Astrocyte (in vitro differentiated cells and primary cell): Measurements from ENCODE around the gene ARFIP1. TPM values are rescaled to one million over a fixed set of nuclear protein-coding genes. Genes with fewer than 3 reads are reported as not detected.

Experiments used
- DNase-seq: peaks from one replicate; pipeline ENCODE4 v3.0.0-alpha.2; 2010; ENCODE audit warnings: low read depth
- FAIRE-seq: peaks from 2 replicates; lab custom pipeline; 2011; peaks lifted over from hg19 to GRCh38; lab: Jason Lieb, UNC
- H2AFZ ChIP-seq: 2 replicates; pipeline ENCODE4 v1.6.0; 2012; ENCODE audit warnings: low read depth, low read length, inconsistent platforms
- H3K27ac ChIP-seq: 2 replicates; pipeline ENCODE4 v1.5.1; 2011; ENCODE audit warnings: low read depth, low read length, inconsistent platforms
- H3K27me3 ChIP-seq: 2 replicates; pipeline ENCODE4 v1.6.0; 2011; ENCODE audit warnings: low read length, inconsistent platforms; ENCODE audit not compliant: insufficient read depth
- H3K36me3 ChIP-seq: 2 replicates; pipeline ENCODE4 v1.5.1; 2011; ENCODE audit warnings: low read length, inconsistent platforms; ENCODE audit not compliant: insufficient read depth
- H3K4me1 ChIP-seq: 2 replicates; pipeline ENCODE4 v1.5.1; 2011; ENCODE audit warnings: low read length, inconsistent platforms; ENCODE audit not compliant: insufficient read depth
- H3K4me2 ChIP-seq: 2 replicates; pipeline ENCODE4 v1.6.0; 2012; ENCODE audit warnings: low read length, inconsistent platforms
- H3K4me3 ChIP-seq: 2 replicates; pipeline ENCODE4 v1.5.1; 2011; ENCODE audit warnings: low read depth, mild to moderate bottlenecking, low read length, inconsistent platforms; ENCODE audit not compliant: insufficient read depth
- H3K79me2 ChIP-seq: 2 replicates; pipeline ENCODE4 v1.6.0; 2012; ENCODE audit warnings: mild to moderate bottlenecking, low read length, inconsistent platforms; ENCODE audit not compliant: insufficient read depth
- H3K9ac ChIP-seq: 2 replicates; pipeline ENCODE4 v1.6.0; 2012; ENCODE audit warnings: mild to moderate bottlenecking, low read length, inconsistent platforms
- H3K9me3 ChIP-seq: 2 replicates; pipeline ENCODE4 v1.5.1; 2012; ENCODE audit warnings: low read depth, mild to moderate bottlenecking, low read length, inconsistent platforms; ENCODE audit not compliant: insufficient read depth
- H4K20me1 ChIP-seq: 2 replicates; pipeline ENCODE4 v1.6.0; 2012; ENCODE audit warnings: low read length, inconsistent platforms; ENCODE audit not compliant: insufficient read depth
- H3K27ac Mint-ChIP-seq: one replicate; pipeline ENCODE4 v1.8.0; 2021; ENCODE audit warnings: mild to moderate bottlenecking, mixed read lengths; ENCODE audit not compliant: unreplicated experiment
- H3K27me3 Mint-ChIP-seq: one replicate; pipeline ENCODE4 v1.8.0; 2021; ENCODE audit warnings: low read depth, mixed read lengths; ENCODE audit not compliant: unreplicated experiment
- H3K36me3 Mint-ChIP-seq: one replicate; pipeline ENCODE4 v1.8.0; 2021; ENCODE audit warnings: low read depth, mixed read lengths; ENCODE audit not compliant: unreplicated experiment
- H3K4me1 Mint-ChIP-seq: one replicate; pipeline ENCODE4 v1.8.0; 2021; ENCODE audit warnings: low read depth, mixed read lengths; ENCODE audit not compliant: unreplicated experiment
- H3K4me3 Mint-ChIP-seq: one replicate; pipeline ENCODE4 v1.8.0; 2021; ENCODE audit warnings: mild to moderate bottlenecking, moderate library complexity, mixed read lengths; ENCODE audit not compliant: unreplicated experiment
- H3K9me3 Mint-ChIP-seq: one replicate; pipeline ENCODE4 v1.8.0; 2021; ENCODE audit warnings: mild to moderate bottlenecking, mixed read lengths; ENCODE audit not compliant: unreplicated experiment
- EZH2 ChIP-seq: IDR thresholded peaks from 2 replicates; pipeline ENCODE4 v1.6.1; 2012; ENCODE audit warnings: mild to moderate bottlenecking, low read length, inconsistent platforms; ENCODE audit not compliant: insufficient read depth
- total RNA-seq: library from RNA; stranded (reverse); gene quantifications from 2 replicates; pipeline ENCODE4 v1.2.1, GENCODE V29; 2021
- TF ChIP-seq, protein P1 (sequence below): IDR thresholded peaks from 2 replicates; pipeline ENCODE4 v1.5.1; 2011; ENCODE audit warnings: low read depth, mild to moderate bottlenecking, inconsistent platforms, low read length, moderate library complexity; ENCODE audit not compliant: insufficient read depth

Gene ARFIP1
- total RNA-seq, 1 donor from 2014 or later: 30.7 TPM

- peaks cover 25% of the 10 kb centered on the region for H3K27me3 ChIP-seq
- FAIRE-seq: no peak
- H3K9ac ChIP-seq: no peak overlapping the region
- no peaks in the 10 kb centered on the region for H3K36me3 ChIP-seq
- Mint-ChIP-seq H3K27ac (no peak overlapping the region), H3K27me3 (peaks cover 21% of the 10 kb centered on the region), H3K9me3 (peaks cover 2% of the 10 kb centered on the region), H3K4me3 (no peak overlapping the region), H3K4me1 (peaks cover 8% of the 10 kb centered on the region), H3K36me3 (peaks cover 5% of the 10 kb centered on the region)
- DNase-seq: no peak
- H3K79me2 ChIP-seq: peaks cover 4% of the 10 kb centered on the region
- TF ChIP-seq EZH2: no peak
- TF ChIP-seq, protein P1, sequence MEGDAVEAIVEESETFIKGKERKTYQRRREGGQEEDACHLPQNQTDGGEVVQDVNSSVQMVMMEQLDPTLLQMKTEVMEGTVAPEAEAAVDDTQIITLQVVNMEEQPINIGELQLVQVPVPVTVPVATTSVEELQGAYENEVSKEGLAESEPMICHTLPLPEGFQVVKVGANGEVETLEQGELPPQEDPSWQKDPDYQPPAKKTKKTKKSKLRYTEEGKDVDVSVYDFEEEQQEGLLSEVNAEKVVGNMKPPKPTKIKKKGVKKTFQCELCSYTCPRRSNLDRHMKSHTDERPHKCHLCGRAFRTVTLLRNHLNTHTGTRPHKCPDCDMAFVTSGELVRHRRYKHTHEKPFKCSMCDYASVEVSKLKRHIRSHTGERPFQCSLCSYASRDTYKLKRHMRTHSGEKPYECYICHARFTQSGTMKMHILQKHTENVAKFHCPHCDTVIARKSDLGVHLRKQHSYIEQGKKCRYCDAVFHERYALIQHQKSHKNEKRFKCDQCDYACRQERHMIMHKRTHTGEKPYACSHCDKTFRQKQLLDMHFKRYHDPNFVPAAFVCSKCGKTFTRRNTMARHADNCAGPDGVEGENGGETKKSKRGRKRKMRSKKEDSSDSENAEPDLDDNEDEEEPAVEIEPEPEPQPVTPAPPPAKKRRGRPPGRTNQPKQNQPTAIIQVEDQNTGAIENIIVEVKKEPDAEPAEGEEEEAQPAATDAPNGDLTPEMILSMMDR: no peak
- peaks cover 3% of the 10 kb centered on the region for H3K4me1 ChIP-seq
- H3K4me2 ChIP-seq: no peak overlapping the region
- no peak overlapping the region for H3K27ac ChIP-seq
- no peaks in the 10 kb centered on the region for H3K9me3 ChIP-seq
- H3K4me3 ChIP-seq: no peak overlapping the region
- H2AFZ ChIP-seq: no peak overlapping the region
- H4K20me1 ChIP-seq: no peaks in the 10 kb centered on the region
Measured at GRCh38 chr4:152942346-152942745, 162.6 kb downstream of the ARFIP1 start.

DNA sequence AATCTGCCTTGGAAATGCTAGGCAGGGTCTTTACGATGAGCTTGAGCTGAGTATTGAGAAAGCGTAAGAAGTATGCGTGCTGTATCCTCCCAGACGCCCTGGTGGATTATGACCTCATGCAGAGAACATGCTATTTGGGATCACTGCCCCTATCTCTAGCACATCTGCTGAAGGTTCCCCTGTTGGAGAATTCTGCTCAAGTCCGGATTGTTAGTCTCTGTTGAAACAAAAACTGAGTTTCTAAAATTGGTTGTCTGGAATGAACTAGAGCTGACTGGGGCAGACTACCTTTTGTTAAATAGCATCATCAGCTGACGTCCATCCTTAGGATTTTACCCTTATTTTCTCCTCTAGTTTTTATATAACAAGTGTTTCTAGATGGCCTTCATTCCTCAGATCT, 163.9 kb downstream of the ARFIP1 start:
- H3K9ac ChIP-seq: no peak overlapping the region
- peaks cover 3% of the 10 kb centered on the region for H3K4me1 ChIP-seq
- no peak overlapping the region for H2AFZ ChIP-seq
- peak; percentile 75 for FAIRE-seq
- H3K4me1 Mint-ChIP-seq: peaks cover 8% of the 10 kb centered on the region
- no peak overlapping the region for H3K4me3 Mint-ChIP-seq
- H4K20me1 ChIP-seq: no peaks in the 10 kb centered on the region
- no peaks in the 10 kb centered on the region for H3K36me3 ChIP-seq
- no peak for TF ChIP-seq EZH2
- TF ChIP-seq, protein P1: no peak
- peaks cover 15% of the 10 kb centered on the region for H3K27me3 ChIP-seq
- peaks cover 1% of the 10 kb centered on the region for H3K9me3 Mint-ChIP-seq
- no peak overlapping the region for H3K4me3 ChIP-seq
- H3K9me3 ChIP-seq: no peaks in the 10 kb centered on the region
- H3K27ac ChIP-seq: no peak overlapping the region
- H3K79me2 ChIP-seq: peaks cover 4% of the 10 kb centered on the region
- DNase-seq: peak; percentile 48
- H3K36me3 Mint-ChIP-seq: no peaks in the 10 kb centered on the region
- no peak overlapping the region for H3K27ac Mint-ChIP-seq
- H3K27me3 Mint-ChIP-seq: peaks cover 12% of the 10 kb centered on the region
- no peak overlapping the region for H3K4me2 ChIP-seq

- Histone ChIP-seq H3K9me3 (no peaks in the 10 kb centered on the region), H3K9ac (no peak overlapping the region), H3K4me2 (no peak overlapping the region), H3K79me2 (peaks cover 2% of the 10 kb centered on the region), H2AFZ (no peak overlapping the region), H3K27me3 (peaks cover 4% of the 10 kb centered on the region), H3K27ac (no peak overlapping the region), H3K4me1 (peaks cover 3% of the 10 kb centered on the region), H3K4me3 (no peak overlapping the region), H4K20me1 (no peaks in the 10 kb centered on the region), H3K36me3 (no peaks in the 10 kb centered on the region)
- TF ChIP-seq, protein P1: no peak
- no peak for TF ChIP-seq EZH2
- no peak for DNase-seq
- Mint-ChIP-seq H3K9me3 (no peaks in the 10 kb centered on the region), H3K36me3 (no peaks in the 10 kb centered on the region), H3K27ac (no peak overlapping the region), H3K4me1 (peaks cover 8% of the 10 kb centered on the region), H3K27me3 (peaks cover 3% of the 10 kb centered on the region), H3K4me3 (no peak overlapping the region)
- no peak for FAIRE-seq
Measured at GRCh38 chr4:152944666-152945320, 165.0 kb downstream of the ARFIP1 start.
